GM21360 (cell line): ENCODE measurements around the gene PRIM2.
"Not testable (repeated sequence)": the region's sequence is repeated elsewhere in the genome, so short reads cannot be mapped to it uniquely, and the experiment has no call there.

Experiments
- ATAC-seq: cut with Tn5 transposase; IDR thresholded peaks from one replicate; pipeline ENCODE4 v1.9.1; 2021; ENCODE audit warnings: mild to moderate bottlenecking, moderate library complexity; ENCODE audit not compliant: unreplicated experiment

The PRIM2 gene

GRCh38 chr6:57359766-57360165, 42.3 kb downstream of the PRIM2 start:
- ATAC-seq = not testable (repeated sequence)

DNA sequence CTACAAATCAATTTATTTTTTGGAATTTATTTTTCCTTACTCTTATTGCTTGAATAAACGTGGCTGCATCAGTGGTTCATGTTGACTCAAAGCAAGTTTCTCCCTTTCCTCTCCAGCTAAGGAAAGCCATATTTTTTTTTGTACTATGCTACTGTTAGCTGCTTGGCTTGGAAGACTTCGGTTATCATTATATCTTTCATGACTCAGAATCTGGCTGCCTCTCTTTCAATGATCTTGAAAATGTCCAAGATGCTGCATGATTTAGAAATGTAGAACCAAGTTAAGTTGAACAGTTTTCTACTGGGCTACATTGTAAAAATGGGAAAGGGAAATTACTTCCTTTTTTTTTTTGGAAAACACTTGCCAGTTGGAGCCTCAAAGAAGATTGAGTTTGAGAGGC, 44.9 kb downstream of the PRIM2 start:
- ATAC-seq = not testable (repeated sequence)

- not testable (repeated sequence) for ATAC-seq
Measured at GRCh38 chr6:57365076-57365583, 47.7 kb downstream of the PRIM2 start.

GRCh38 chr6:57368965-57369731, 51.7 kb downstream of the PRIM2 start:
- ATAC-seq = not testable (repeated sequence)

GRCh38 chr6:57371779-57372178, 54.3 kb downstream of the PRIM2 start:
- not testable (repeated sequence) for ATAC-seq

GRCh38 chr6:57374764-57375163, 57.3 kb downstream of the PRIM2 start:
- not testable (repeated sequence) for ATAC-seq

DNA sequence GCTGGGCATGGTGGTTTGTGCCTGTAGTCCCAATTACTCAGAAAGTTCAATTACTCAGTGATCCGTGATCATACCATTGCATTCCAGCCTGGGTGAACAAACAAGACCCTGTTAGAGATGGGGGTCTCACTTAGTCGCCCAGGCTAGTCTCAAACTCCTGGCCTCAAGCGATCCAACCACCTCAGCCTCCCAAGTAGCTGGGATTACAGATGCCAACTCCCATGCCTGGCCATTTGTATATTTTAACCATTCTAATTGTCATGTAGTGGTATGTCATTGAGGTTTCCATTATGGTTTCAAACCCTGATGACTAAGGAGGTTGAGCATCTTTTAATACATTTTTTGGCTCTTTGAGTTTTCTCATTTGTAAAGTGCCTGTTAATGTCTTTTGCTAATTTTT, 58.7 kb downstream of the PRIM2 start:
- not testable (repeated sequence) for ATAC-seq

- ATAC-seq = not testable (repeated sequence)
Measured at GRCh38 chr6:57389038-57389592, 71.7 kb downstream of the PRIM2 start.

DNA sequence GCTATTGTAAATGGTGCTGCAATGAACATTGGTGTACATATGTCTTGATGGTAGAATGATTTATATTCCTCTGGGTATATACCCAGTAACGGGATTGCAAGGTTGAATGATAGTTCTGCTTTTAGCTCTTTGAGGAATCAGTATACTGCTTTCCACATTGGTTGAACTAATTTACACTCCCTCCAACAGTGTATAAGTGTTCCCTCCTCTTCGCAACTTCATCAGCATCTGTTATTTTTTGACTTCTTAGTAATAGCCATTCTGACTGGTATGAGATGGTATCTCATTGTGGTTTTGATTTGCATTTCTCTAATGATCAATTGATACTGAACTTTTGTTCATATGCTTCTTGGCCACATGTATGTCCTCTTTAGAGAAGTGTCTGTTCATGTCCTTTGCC, 73.4 kb downstream of the PRIM2 start:
- not testable (repeated sequence) for ATAC-seq

DNA sequence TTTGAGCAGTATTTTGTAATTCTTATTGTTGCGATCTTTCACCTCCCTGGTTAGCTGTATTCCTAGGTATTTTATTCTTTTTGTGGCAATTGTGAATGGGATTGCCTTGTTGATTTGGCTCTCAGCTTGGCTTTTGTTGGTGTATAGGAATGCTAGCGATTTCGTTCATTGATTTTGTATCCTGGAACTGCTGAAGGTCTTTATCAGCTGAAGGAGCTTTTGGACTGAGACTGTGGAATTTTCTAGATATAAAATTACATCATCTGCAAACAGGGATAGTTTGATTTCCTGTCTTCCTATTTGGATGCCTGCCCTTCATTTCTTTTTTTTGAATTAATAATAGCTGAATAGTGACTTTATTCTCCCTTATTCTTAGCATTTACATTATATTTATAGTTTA, 74.6 kb downstream of the PRIM2 start:
- ATAC-seq = not testable (repeated sequence)

DNA sequence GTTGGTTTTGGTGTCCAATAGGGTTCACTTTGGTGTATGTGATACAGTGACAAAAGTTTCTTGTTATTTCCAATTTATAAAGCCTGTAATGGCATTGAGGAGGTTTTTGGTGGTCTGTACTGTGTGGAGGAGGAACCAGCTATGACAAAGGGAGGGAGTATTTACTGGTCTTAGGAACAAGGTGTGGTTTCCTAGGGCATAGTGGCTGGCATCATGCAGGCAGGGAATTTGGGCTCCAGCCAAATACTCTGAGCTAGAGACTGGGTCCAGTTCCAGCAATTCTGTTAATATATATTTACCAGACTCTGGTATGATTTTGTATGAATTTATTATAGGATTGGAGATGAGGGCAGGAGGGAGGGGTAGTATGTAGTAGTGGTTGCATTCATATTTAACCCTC, 101.9 kb downstream of the PRIM2 start:
- ATAC-seq = not testable (repeated sequence)

DNA sequence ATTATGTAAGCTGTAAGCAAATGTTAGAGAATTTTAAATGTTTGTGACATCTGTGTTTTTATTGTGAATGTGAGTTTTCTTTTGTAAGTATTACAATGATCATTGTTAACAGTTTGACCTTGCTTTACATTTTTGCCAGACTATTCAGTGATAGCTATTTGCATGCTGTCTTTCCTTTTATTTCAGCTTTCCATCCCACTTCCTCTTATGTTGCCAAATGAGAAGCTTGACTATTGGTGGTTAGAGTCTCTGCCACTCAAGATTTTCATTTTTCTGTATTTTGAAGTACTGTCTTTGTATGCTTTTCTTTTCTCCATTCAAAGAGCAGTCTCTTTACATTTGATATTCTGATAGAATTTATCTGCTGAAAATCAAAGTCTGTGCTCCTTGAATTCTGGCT, 104.1 kb downstream of the PRIM2 start:
- no peak for ATAC-seq

GRCh38 chr6:57423468-57423867, 106.0 kb downstream of the PRIM2 start:
- ATAC-seq = no peak

DNA sequence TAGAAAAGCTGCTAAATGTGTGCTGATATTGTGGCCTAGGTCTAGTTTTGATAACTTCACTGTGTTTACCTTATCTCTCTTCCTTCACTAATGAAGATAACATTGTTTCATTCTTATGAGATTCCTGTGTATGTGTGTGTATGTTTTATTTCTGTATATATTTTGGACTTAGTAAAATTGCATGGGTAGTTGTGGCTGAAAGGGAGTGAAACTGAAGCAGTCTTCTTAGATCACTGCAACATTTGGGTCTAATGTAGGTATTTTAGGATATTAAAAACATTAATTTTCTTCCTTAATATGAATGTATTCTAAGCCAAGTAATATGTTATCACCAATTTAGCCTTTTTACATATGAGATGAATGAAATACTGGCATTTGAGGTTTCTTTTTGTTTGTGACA, 114.3 kb downstream of the PRIM2 start:
- ATAC-seq = not testable (repeated sequence)

DNA sequence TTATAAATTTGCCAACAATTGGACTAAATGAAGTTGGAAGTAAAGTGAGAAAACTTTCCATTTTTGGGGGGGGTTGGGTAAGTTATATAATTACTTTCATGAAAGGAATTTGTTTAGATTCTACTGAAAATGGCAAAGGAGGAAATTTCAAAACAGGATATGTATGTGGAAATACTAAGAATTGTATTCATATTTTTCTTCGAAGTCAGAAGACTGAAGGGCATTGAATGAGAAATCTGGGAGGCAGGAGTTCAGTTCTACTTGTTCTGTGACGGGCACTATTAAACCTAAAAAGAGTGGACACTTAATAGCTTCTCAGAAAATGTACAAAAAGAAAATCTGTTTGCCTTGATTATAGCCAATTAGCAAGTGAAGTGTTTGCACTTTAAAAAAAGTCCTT, 114.7 kb downstream of the PRIM2 start:
- ATAC-seq = no peak

DNA sequence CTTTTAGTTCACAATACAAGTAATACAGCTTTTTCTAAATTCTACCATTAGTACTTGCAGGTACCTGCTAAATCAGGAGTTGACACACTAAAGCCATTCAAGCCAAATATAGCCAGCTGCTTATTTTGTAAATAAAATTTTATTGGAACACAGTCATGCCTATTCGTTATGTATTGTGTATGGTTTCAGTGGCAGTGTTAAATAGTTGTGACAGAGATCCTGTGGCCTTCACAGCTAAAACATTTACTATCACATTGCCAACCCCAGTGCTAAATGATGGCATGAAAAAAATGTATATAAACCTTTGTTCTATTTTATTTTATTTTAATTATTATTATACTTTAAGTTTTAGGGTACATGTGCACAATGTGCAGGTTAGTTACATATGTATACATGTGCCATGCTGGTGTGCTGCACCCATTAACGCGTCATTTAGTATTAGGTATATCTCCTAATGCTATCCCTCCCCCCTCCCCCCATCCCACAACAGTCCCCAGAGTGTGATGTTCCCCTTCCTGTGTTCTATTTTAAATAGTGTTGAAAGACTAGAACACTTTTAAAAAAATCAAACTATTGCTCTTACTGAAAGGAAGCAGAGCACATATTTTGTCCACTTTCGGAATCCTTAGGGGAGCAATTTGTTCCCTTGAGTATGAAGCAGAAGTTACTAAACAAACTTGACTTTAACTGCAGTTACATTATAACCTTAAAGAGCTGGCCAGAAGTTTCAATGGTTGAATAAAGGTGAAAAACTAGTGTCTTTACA, 115.7 kb downstream of the PRIM2 start:
- no peak for ATAC-seq

DNA sequence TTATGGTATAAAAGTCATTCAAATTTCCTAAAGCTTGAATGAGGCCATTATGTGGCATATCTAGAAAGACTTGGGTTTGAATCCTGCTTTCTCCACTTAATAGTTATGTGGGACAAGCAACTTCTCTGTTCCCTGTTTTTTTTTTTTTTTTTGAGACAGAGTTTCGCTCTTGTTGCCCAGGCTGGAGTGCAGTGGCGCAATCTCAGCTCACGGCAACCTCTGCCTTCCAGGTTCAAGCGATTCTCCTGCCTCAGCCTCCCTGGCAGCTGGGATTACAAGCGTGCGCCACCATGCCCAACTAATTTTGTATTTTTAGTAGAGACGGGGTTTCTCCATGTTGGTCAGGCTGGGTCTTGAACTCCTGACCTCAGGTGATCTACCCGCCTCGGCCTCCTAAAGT, 116.4 kb downstream of the PRIM2 start:
- not testable (repeated sequence) for ATAC-seq

DNA sequence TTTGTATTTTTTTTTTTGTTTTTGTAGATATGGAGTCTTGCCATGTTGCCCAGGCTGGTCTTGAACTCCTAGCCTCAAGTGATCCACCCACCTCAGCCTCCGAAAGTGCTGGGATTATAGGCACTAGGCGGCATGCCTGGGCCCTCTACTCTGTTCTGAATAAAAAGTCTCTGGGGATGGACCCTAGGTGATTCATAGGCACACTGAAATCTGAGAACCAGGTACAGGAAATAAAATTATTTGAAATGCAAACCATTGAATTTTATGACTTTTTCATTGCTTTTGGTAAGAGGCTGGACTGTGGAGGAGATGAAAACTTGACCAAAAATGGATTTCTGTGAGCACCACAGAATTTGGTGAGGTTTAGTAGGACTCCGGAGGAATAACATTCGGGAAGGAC, 117.5 kb downstream of the PRIM2 start:
- no peak for ATAC-seq

GRCh38 chr6:57435475-57436160, 118.2 kb downstream of the PRIM2 start:
- no peak for ATAC-seq

DNA sequence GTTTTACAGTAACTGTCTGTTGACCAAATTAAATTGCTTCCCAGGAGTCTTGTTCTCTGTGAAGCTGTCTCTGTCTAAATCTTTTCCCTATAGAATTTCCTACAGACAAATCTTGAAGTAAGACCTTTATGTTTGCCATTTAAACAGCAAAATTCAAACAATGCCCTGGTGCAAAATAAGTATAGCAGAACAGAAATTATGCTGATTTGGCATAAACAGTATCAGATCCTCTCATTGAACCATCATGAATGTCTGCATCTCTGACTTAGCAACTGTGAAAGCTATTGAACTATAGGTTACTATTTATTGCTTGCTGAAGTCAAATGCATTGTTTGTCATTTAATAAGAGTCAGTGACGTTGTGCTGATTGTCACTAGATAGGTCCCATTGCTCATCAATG, 123.3 kb downstream of the PRIM2 start:
- ATAC-seq = not testable (repeated sequence)

GRCh38 chr6:57442133-57442532, 124.7 kb downstream of the PRIM2 start:
- not testable (repeated sequence) for ATAC-seq
